MM.1S (cell line): ENCODE data around the gene ASGR1.

Source experiments
- DNase-seq: peaks from one replicate; pipeline ENCODE4 v3.0.0-alpha.2; 2015
- H2AFZ ChIP-seq: fragments of 300-600 bp; sonication (generic); 2 replicates; pipeline ENCODE4 v1.6.0; 2016; ENCODE audit warnings: antibody characterized with exemption, low read length
- H3F3A ChIP-seq: fragments of 300-600 bp; sonication (generic); 2 replicates; pipeline ENCODE4 v1.6.1; 2016; ENCODE audit warnings: mild to moderate bottlenecking, antibody characterized with exemption, low read length, moderate library complexity, mixed read lengths; ENCODE audit not compliant: insufficient read depth
- H3K27ac ChIP-seq: fragments of 300-600 bp; sonication (generic); 2 replicates; pipeline ENCODE4 v1.5.1; 2016; ENCODE audit warnings: mild to moderate bottlenecking, low read length
- H3K27me3 ChIP-seq: fragments of 300-600 bp; sonication (generic); replicated peaks from 2 replicates; pipeline ENCODE4 v1.6.0; 2016; ENCODE audit warnings: low read length; ENCODE audit not compliant: insufficient read depth
- H3K36me3 ChIP-seq: fragments of 300-600 bp; sonication (generic); replicated peaks from 2 replicates; pipeline ENCODE4 v1.6.1; 2016; ENCODE audit warnings: mild to moderate bottlenecking, low read length, mixed read lengths; ENCODE audit not compliant: insufficient read depth
- H3K4me1 ChIP-seq: fragments of 300-600 bp; sonication (generic); 2 replicates; pipeline ENCODE4 v1.6.1; 2016; ENCODE audit warnings: low read length, mixed read lengths
- H3K4me2 ChIP-seq: fragments of 300-600 bp; sonication (generic); 2 replicates; pipeline ENCODE4 v1.6.0; 2016; ENCODE audit warnings: low read depth, low read length
- H3K4me3 ChIP-seq: fragments of 300-600 bp; sonication (generic); 2 replicates; pipeline ENCODE4 v1.5.1; 2016; ENCODE audit warnings: low read length, mixed read lengths
- H3K79me2 ChIP-seq: fragments of 300-600 bp; sonication (generic); 2 replicates; pipeline ENCODE4 v1.6.1; 2016; ENCODE audit warnings: mixed run types, low read length, mixed read lengths
- H3K9ac ChIP-seq: fragments of 300-600 bp; sonication (generic); 2 replicates; pipeline ENCODE4 v1.6.1; 2016; ENCODE audit warnings: low read length, mixed read lengths
- H3K9me2 ChIP-seq: fragments of 300-600 bp; sonication (generic); replicated peaks from 2 replicates; pipeline ENCODE4 v1.6.1; 2016; ENCODE audit warnings: mild to moderate bottlenecking, low read length, mixed read lengths; ENCODE audit not compliant: insufficient read depth
- H3K9me3 ChIP-seq: fragments of 300-600 bp; sonication (generic); replicated peaks from 2 replicates; pipeline ENCODE4 v1.6.1; 2016; ENCODE audit warnings: mild to moderate bottlenecking, low read length, mixed read lengths; ENCODE audit not compliant: insufficient read depth
- H4K20me1 ChIP-seq: fragments of 300-600 bp; sonication (generic); 2 replicates; pipeline ENCODE4 v1.6.1; 2016; ENCODE audit warnings: mild to moderate bottlenecking, low read length, moderate library complexity, mixed read lengths; ENCODE audit not compliant: insufficient read depth
- EZH2 ChIP-seq: fragments of 300-600 bp; sonication (generic); optimal IDR thresholded peaks from 2 replicates; pipeline ENCODE3; 2017; ENCODE audit warnings: low read depth, mild to moderate bottlenecking, antibody characterized with exemption, low read length, mixed read lengths
- EZH2phosphoT487 ChIP-seq: fragments of 300-600 bp; sonication (generic); IDR thresholded peaks from 2 replicates; pipeline ENCODE4 v1.6.1; 2018; ENCODE audit warnings: antibody characterized with exemption, low read length
- TF ChIP-seq, protein P1 (sequence below): fragments of 300-600 bp; sonication (generic); IDR thresholded peaks from 2 replicates; pipeline ENCODE4 v1.5.1; 2016; ENCODE audit warnings: antibody characterized with exemption, low read length, mixed read lengths

The ASGR1 gene

DNA sequence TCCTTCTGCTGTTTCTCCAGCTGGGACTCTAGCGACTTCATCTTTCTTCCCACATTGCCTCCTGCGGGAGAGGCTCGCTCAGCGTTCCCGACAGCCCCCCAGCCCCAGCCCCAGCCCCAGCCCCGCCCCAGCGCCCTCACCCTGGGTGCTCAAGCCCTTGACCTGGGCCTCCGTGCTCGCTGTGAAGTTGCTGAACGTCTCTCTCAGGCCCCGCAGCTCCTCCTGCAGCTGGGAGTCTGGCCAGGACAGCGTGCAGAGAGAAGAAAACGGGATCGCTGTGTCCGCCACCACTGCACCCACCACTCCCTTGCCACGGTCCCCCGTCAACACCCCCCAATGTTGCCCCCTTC, 2.4 kb downstream of the ASGR1 start:
- H3K27me3 ChIP-seq: peaks cover 67% of the 10 kb centered on the region

DNA sequence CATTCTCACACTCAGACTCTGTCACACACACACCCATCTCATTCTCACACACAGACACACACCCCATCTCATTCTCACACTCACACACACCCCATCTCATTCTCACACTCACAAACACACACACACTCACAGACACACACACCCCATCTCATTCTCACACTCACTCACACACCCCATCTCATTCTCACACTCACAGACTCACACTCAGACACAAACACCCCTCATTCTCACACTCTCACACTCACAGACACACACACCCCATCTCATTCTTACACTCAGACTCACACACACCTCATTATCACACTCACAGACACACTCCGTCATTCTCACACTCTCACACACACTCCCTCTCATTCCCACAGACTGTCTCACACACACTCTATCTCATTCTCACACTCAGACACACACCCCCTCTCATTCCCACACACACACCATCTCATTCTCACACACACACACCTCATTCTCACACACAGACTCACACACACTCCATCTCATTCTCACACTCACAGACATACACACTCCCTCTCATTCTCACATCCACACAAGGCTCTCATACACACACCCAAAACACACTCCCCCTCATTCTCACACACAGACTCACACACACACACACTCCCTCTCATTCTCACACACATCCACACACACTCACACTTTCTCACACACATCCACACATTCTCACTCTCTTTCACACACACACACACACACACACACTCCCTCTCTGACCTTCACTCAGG, 2.9 kb downstream of the ASGR1 start:
- no peak overlapping the region for H2AFZ ChIP-seq
- DNase-seq: no peak
- no peaks in the 10 kb centered on the region for H3K9me3 ChIP-seq
- H3K4me3 ChIP-seq: no peak overlapping the region
- no peaks in the 10 kb centered on the region for H3K36me3 ChIP-seq
- H3K79me2 ChIP-seq: no peaks in the 10 kb centered on the region
- no peak overlapping the region for H3K4me2 ChIP-seq
- no peaks in the 10 kb centered on the region for H3F3A ChIP-seq
- H3K27ac ChIP-seq: no peak overlapping the region
- no peaks in the 10 kb centered on the region for H4K20me1 ChIP-seq
- H3K9me2 ChIP-seq: no peaks in the 10 kb centered on the region
- H3K9ac ChIP-seq: no peak overlapping the region
- H3K4me1 ChIP-seq: 0 out of 2 replicates have a peak, but pooled peaks cover 2% of the 10 kb centered on the region
- H3K27me3 ChIP-seq: peaks cover 70% of the 10 kb centered on the region
- TF ChIP-seq EZH2phosphoT487: no peak
- TF ChIP-seq, protein P1, sequence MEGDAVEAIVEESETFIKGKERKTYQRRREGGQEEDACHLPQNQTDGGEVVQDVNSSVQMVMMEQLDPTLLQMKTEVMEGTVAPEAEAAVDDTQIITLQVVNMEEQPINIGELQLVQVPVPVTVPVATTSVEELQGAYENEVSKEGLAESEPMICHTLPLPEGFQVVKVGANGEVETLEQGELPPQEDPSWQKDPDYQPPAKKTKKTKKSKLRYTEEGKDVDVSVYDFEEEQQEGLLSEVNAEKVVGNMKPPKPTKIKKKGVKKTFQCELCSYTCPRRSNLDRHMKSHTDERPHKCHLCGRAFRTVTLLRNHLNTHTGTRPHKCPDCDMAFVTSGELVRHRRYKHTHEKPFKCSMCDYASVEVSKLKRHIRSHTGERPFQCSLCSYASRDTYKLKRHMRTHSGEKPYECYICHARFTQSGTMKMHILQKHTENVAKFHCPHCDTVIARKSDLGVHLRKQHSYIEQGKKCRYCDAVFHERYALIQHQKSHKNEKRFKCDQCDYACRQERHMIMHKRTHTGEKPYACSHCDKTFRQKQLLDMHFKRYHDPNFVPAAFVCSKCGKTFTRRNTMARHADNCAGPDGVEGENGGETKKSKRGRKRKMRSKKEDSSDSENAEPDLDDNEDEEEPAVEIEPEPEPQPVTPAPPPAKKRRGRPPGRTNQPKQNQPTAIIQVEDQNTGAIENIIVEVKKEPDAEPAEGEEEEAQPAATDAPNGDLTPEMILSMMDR: no peak
- TF ChIP-seq EZH2: no peak

More for the DNA sequence above, 2.4 kb downstream of the ASGR1 start:
- Histone ChIP-seq H3K9me2 (no peaks in the 10 kb centered on the region), H3K9me3 (no peaks in the 10 kb centered on the region), H3K36me3 (no peaks in the 10 kb centered on the region), H2AFZ (no peak overlapping the region), H3K27ac (no peak overlapping the region), H3F3A (no peaks in the 10 kb centered on the region), H3K4me1 (0 out of 2 replicates have a peak, but pooled peaks cover 2% of the 10 kb centered on the region), H3K4me3 (no peak overlapping the region), H4K20me1 (no peaks in the 10 kb centered on the region), H3K4me2 (no peak overlapping the region), H3K79me2 (no peaks in the 10 kb centered on the region), H3K9ac (no peak overlapping the region)
- DNase-seq: no peak
- no peak for TF ChIP-seq EZH2phosphoT487
- TF ChIP-seq EZH2: no peak
- TF ChIP-seq, protein P1: no peak

DNA sequence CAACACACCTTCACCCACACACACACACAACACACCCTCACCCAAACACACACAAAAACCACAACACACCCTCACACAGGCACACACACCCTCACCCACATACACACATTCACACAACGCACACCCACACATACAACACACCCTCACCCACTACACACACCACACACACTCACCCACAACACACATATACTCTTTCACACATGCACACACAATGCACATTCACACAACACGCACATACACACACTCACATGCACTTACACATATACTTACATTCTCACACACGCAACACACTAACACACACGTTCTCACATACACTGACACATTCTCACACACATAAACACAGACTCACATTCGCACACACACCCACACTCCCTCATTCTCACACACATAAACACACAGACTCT, 3.8 kb downstream of the ASGR1 start:
- H3K9ac ChIP-seq: no peak overlapping the region
- no peaks in the 10 kb centered on the region for H3K9me3 ChIP-seq
- 0 out of 2 replicates have a peak, but pooled peaks cover 2% of the 10 kb centered on the region for H3K4me1 ChIP-seq
- DNase-seq: no peak
- H3K27me3 ChIP-seq: peaks cover 71% of the 10 kb centered on the region
- H3K79me2 ChIP-seq: no peaks in the 10 kb centered on the region
- H4K20me1 ChIP-seq: no peaks in the 10 kb centered on the region
- H3K27ac ChIP-seq: no peak overlapping the region
- H3F3A ChIP-seq: no peaks in the 10 kb centered on the region
- no peaks in the 10 kb centered on the region for H3K9me2 ChIP-seq
- H3K4me3 ChIP-seq: no peak overlapping the region
- no peak overlapping the region for H2AFZ ChIP-seq
- H3K36me3 ChIP-seq: no peaks in the 10 kb centered on the region
- no peak overlapping the region for H3K4me2 ChIP-seq
- no peak for TF ChIP-seq EZH2
- TF ChIP-seq EZH2phosphoT487: no peak
- TF ChIP-seq, protein P1: no peak
